HEK293T (cell line): ENCODE data around the gene CARD14.

Experiments used
- FOXM1 ChIP-seq: fragments of 450-650 bp; IDR thresholded peaks from 2 replicates; pipeline ENCODE4 v1.6.1; 2017; ENCODE audit warnings: mild to moderate bottlenecking, borderline replicate concordance
- HDGF ChIP-seq: fragments of 450-650 bp; IDR thresholded peaks from 2 replicates; pipeline ENCODE4 v1.6.1; 2017; ENCODE audit warnings: antibody characterized with exemption, borderline replicate concordance
- SP1 ChIP-seq: fragments of 450-650 bp; IDR thresholded peaks from 2 replicates; pipeline ENCODE4 v1.6.1; 2017
- TARDBP ChIP-seq: fragments of 450-650 bp; IDR thresholded peaks from 2 replicates; pipeline ENCODE4 v1.6.1; 2016
- ZNF384 ChIP-seq: fragments of 450-650 bp; IDR thresholded peaks from 2 replicates; pipeline ENCODE4 v1.6.1; 2016

DNA sequence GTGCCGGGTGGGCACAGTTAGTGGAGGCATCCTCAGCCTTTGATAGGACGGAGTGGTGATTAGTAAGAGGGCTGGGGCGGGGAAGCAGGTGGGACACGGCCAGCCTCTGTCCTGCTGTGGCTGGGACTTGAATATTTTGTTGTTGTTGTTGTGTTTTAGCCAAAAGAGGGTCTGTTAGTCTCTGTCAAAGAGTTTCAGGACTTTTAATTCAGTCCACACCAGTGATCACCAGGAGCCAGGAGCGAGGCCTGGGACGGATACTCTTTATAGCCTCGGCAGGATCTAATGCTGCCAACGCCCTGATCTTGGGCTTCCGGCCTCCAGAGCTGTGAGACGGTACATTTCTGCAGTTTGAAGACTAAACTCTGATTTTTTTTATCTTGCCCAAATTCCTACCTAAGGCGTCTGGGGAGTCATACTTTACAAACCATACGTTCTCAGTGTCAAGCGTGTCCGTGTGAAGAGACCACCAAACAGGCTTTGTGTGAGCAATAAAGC lies 87.9 kb downstream of the CARD14 start:
- TF ChIP-seq FOXM1 (no peak), SP1 (no peak), TARDBP (no peak), HDGF (no peak), ZNF384 (no peak)
